Right lobe of liver (tissue), 6 donors: Measurements from ENCODE around the gene ELF1. TPM values are rescaled to one million over a fixed set of nuclear protein-coding genes. Genes with fewer than 3 reads are reported as not detected.
A peak's percentile ranks its signal among the peaks of the same experiment; 100 is the strongest.

Experiments
- ATAC-seq, 4 donors: fragments of 200-7000 bp; cut with Tn5 transposase; one replicate each; pipeline ENCODE4 v1.9.1; 2020; ENCODE audit warnings: mild to moderate bottlenecking in 4 of 4, moderate library complexity in 4 of 4
- DNase-seq, 3 donors: peaks; one replicate each; pipeline ENCODE4 v3.0.0-alpha.2; 2020
- H3K27ac ChIP-seq, 3 donors: fragments of 200-600 bp; one replicate each; pipeline ENCODE4 v1.8.0; 2022
- H3K27me3 ChIP-seq, 2 donors: fragments of 200-600 bp; one replicate each; pipeline ENCODE4 v1.8.0; 2022
- H3K36me3 ChIP-seq, 4 donors: fragments of 200-600 bp; sonication (generic) in 1 of 4; one replicate each; pipeline versions ENCODE4 v1.5.1 to v1.8.0; 2017 to 2022; ENCODE audit warnings: control low read depth in 1 of 4
- H3K4me1 ChIP-seq, 4 donors: fragments of 200-600 bp; sonication (generic) in 1 of 4; one replicate each; pipeline versions ENCODE4 v1.5.1 to v1.8.0; 2017 to 2022; ENCODE audit warnings: control low read depth in 1 of 4
- H3K4me3 ChIP-seq, 3 donors: fragments of 200-600 bp; one replicate each; pipeline ENCODE4 v1.8.0; 2022
- H3K9me3 ChIP-seq, 4 donors: fragments of 200-600 bp; sonication (generic) in 1 of 4; one replicate each; pipeline versions ENCODE4 v1.5.1 to v1.8.0; 2017 to 2022; ENCODE audit warnings: control low read depth in 1 of 4
- POLR2A ChIP-seq: fragments of 450-650 bp; IDR thresholded peaks from one replicate; pipeline ENCODE4 v1.6.1; 2017; ENCODE audit warnings: antibody characterized with exemption, mild to moderate bottlenecking
- WGBS: methylation state at CpG from one replicate; pipeline ENCODE4 v1.1.6; 2018; ENCODE audit warnings: low coverage, low lambda C conversion rate; ENCODE audit not compliant: insufficient coverage; ENCODE audit errors: missing lambda C conversion rate; 5-methylcytosine and 5-hydroxymethylcytosine counted together
- intact Hi-C, 2 donors: fragments of 100-400 bp; cut with DNase I; formaldehyde crosslinking; loops; one replicate each; pipeline versions ENCODE4 v1.11.2 to v1.14.1; 2022
- total RNA-seq, 6 experiments: library from RNA; depleted of rRNA in 2 of 6; stranded (reverse); fragments of >200 nt in 2 of 6; fragmentation: NEBNext Ultra II Directional in 3 of 6; extraction: Animal tissue kit (Norgen Biotek cat#: 25700) in 3 of 6; gene quantifications; one replicate each; pipeline versions ENCODE4 v1.1.0 to v1.2.4, GENCODE V29; 2016 to 2023
- TF ChIP-seq, protein P1 (sequence below), 4 donors: fragments of 200-600 bp in 3 of 4; fragments of 450-650 bp in 1 of 4; IDR thresholded peaks; one replicate each; pipeline versions ENCODE4 v1.5.1 to v1.8.0; 2016 to 2022; ENCODE audit warnings: antibody characterized with exemption in 4 of 4, mild to moderate bottlenecking in 2 of 4
- donor health status: DM: no; HTN: yes; CAD: no.
- donor health status: DM: no; HTN: no; CAD: no.
- donor health status: DM: no; HTN: no; CAD: no.
- donor health status: DM: no; HTN: yes; CAD: no.
- donor health status: DM: no; HTN: yes; CAD: no.

Gene ELF1
- total RNA-seq, 6 experiments from 2014 or later = 24.1 to 35.4 (median 31.0) TPM

DNA sequence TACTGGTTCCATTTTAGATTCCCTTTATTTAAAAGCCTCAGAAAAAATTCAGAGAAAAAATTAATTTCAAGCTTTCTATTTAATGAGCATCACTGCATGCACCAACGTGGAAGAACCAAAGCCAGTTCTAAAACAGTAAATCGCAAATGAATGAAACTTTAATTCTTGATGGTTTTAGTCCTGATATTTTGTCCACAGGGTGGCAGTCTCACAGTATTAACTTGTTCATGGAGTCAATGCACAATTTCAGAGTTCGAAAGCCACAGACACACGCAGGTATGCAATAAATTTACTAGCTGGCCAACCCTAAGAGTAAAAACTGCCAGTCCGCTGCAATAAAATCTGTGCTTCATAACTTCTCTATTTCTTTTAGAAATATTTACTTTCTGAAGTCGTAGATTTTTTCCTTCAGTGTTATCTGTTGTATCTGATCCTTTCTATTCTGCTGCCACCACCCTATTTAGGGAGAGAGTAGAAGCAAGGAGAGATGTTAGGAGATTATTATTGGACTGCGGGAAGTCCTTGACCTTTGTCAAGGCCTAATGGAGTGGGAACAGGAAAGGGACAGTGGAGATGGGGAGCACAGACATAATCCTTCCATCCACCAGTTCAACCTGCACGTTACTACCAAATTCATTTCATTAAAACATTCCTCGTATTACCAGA, 35.2 kb upstream of the ELF1 start:
- ATAC-seq = peak; percentile 60 to 72 (median 67)
- Histone ChIP-seq H3K9me3 (no peaks in the 10 kb centered on the region), H3K4me3 (no peak overlapping the region), H3K27ac (peak overlapping the region in 2 of 3 donors; percentile 73 to 89), H3K4me1 (peaks cover 0 to 73% (median 20%) of the 10 kb centered on the region in 4 donors), H3K36me3 (no peaks in the 10 kb centered on the region), H3K27me3 (no peaks in the 10 kb centered on the region)
- TF ChIP-seq, protein P1, sequence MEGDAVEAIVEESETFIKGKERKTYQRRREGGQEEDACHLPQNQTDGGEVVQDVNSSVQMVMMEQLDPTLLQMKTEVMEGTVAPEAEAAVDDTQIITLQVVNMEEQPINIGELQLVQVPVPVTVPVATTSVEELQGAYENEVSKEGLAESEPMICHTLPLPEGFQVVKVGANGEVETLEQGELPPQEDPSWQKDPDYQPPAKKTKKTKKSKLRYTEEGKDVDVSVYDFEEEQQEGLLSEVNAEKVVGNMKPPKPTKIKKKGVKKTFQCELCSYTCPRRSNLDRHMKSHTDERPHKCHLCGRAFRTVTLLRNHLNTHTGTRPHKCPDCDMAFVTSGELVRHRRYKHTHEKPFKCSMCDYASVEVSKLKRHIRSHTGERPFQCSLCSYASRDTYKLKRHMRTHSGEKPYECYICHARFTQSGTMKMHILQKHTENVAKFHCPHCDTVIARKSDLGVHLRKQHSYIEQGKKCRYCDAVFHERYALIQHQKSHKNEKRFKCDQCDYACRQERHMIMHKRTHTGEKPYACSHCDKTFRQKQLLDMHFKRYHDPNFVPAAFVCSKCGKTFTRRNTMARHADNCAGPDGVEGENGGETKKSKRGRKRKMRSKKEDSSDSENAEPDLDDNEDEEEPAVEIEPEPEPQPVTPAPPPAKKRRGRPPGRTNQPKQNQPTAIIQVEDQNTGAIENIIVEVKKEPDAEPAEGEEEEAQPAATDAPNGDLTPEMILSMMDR (IDR thresholded peaks at IDR 0.05) = peak; percentile 45 to 58 (median 49)
- TF ChIP-seq POLR2A = no peak
- DNase-seq = no peak
- 28% methylated on average over 9 of the region's 9 CpGs for WGBS
- intact Hi-C loops = no loop called here

DNA sequence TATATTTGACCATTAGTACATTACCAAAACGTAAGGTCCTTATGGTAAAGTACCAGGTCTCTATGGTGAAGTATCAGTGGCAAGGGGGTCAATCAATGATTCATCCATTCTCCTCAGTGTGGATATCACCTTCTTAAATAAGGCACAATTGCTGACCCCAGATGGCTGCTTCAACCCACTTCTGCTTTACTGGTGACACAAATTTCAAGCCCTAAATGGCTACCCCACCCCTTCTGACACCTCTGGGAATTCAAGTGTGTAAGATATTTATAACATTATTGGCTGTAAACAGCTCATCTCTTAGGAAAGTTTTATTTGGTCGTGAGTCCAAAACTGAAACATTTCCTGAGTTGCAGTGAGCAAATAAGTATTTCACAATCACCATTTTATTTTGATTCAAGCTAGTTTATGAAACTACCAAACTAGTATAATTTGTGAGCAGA, 34.3 kb upstream of the ELF1 start:
- no peaks in the 10 kb centered on the region for H3K9me3 ChIP-seq
- peaks cover 0 to 64% (median 17%) of the 10 kb centered on the region in 4 donors for H3K4me1 ChIP-seq
- no peak overlapping the region for H3K4me3 ChIP-seq
- no peak for DNase-seq
- intact Hi-C loops = no loop called here
- TF ChIP-seq, protein P1 (IDR thresholded peaks at IDR 0.05) = no peak
- TF ChIP-seq POLR2A = no peak
- H3K36me3 ChIP-seq = no peaks in the 10 kb centered on the region
- H3K27ac ChIP-seq = peak overlapping the region; percentile 37 to 89 (median 73)
- H3K27me3 ChIP-seq = no peaks in the 10 kb centered on the region
- 7% methylated on average over 2 of the region's 2 CpGs for WGBS
- peak; percentile 55 to 70 (median 60) for ATAC-seq

DNA sequence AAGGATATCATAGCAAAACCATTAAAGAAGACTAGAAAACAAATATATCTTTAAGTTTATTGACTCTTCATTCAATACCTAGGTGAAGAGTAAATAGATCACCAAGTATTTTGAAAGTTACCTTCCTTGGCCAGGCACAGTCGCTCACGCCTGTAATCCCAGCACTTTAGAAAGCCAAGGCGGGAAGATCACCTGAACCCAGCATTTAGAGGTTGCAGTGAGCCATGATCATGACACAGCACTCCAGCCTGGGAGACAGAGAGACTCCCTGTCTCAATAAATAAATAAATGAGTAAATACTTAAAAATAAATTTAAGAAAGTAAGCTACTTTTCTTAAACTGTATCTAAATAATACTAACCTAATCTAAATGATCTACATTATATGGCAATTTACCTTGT, 33.3 kb upstream of the ELF1 start:
- peak overlapping the region in 2 of 3 donors; percentile 73 to 89 for H3K27ac ChIP-seq
- H3K4me3 ChIP-seq = no peak overlapping the region
- WGBS = 14% methylated on average over 3 of the region's 3 CpGs
- TF ChIP-seq, protein P1 (IDR thresholded peaks at IDR 0.05) = no peak
- TF ChIP-seq POLR2A = no peak
- ATAC-seq = peak; percentile 32 to 57 (median 39)
- intact Hi-C loops = no loop called here
- H3K27me3 ChIP-seq = no peaks in the 10 kb centered on the region
- H3K36me3 ChIP-seq = no peaks in the 10 kb centered on the region
- DNase-seq = no peak
- peaks cover 0 to 54% (median 13%) of the 10 kb centered on the region in 4 donors for H3K4me1 ChIP-seq
- no peaks in the 10 kb centered on the region for H3K9me3 ChIP-seq

DNA sequence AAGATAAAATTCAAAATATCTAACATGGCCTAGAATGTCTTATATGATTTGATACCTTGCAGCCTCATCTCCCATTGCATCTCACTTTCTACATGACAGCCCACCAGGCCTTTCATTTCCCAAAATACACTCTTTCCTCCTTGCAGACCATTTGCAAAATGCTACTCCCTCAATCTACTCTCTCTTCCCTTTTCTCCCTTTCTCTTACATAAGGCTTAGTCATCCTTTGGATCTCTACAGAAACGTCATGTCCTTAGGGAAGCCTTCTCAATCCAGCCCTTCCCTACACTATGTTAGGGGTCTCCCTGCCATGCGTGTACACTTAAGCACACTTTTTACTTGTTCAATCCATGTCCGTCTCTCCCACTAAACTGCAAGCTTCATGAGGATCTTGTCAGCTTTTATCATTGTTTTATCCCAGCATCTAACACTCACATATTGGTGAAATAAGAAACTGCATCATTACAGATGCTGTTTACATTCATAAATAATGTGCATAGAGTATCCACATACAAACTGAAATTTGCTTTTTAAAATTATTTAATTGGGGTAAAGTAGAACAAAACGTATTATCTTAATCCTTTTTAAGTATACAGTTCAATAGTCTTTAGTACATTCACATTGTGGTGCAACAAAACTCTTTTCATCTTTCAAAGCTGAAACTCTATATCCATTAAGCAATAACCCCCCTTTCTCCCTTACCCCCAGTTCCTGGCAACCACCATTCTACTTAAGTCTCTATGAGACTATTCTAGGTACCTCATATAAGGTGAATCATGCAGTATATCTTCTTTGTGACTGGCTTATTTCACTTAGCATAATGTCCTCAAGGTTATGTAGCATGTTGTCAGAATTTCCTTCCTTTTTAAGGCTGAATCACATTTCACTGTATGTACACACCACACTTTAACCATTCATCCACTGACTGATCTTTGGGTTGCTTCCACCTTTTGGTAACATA, 30.6 kb upstream of the ELF1 start:
- Histone ChIP-seq H3K36me3 (no peaks in the 10 kb centered on the region), H3K9me3 (no peaks in the 10 kb centered on the region), H3K4me3 (no peak overlapping the region), H3K27me3 (no peaks in the 10 kb centered on the region), H3K27ac (no peak overlapping the region), H3K4me1 (peaks cover 0 to 27% (median 6%) of the 10 kb centered on the region in 4 donors)
- intact Hi-C loops = no loop called here
- WGBS = 77% methylated on average over 4 of the region's 4 CpGs
- DNase-seq (no peak), ATAC-seq (no peak)
- TF ChIP-seq, protein P1 (IDR thresholded peaks at IDR 0.05) = no peak
- TF ChIP-seq POLR2A = no peak
